ENCODE data around the gene WDR3. TPM values are rescaled to one million over a fixed set of nuclear protein-coding genes. Genes with fewer than 3 reads are reported as not detected.

WDR3 gene
- total and polyA plus RNA-seq, 2 experiments from 2014 or later: 20.5 to 28.7 TPM

GRCh38 chr1:118007391-118007790 lies 77.9 kb downstream of the WDR3 start:
- no peak for TF ChIP-seq EZH2 (IDR thresholded peaks at IDR 0.05; ENCODE audit: insufficient read depth, poor library complexity, severe bottlenecking)
- no peak for TF ChIP-seq EZH2phosphoT487 (IDR thresholded peaks at IDR 0.05; ENCODE audit: insufficient read depth, low read depth)
- in situ Hi-C loops (cut with MboI): no loop called here

DNA sequence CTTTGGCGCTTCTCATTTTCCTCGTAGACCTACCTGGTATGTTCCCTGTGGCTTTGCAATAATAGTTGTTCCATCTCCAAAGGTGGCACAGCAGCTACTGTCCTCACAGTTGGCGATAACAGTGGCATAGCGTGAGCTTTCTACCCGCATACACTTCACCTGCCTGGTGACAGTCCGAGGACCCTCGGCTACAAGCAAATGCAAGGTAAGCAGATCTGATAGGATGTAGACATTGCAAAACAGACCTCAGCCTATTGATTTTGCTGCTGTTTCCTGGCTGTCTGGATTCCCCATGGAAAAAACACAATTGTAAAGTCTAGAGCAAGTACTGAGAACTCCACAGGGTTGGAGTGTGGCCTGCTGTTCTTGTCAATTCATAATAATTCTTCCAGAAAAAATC lies 78.5 kb downstream of the WDR3 start:
- in situ Hi-C loops (cut with MboI): no loop called here
- Histone ChIP-seq H3K9me3 (ENCODE audit: low read depth) (no peaks in the 10 kb centered on the region), H3F3A (ENCODE audit: insufficient read depth) (no peaks in the 10 kb centered on the region), H3K27ac (no peak overlapping the region), H3K4me1 (ENCODE audit: insufficient read depth) (no peaks in the 10 kb centered on the region), H3K4me3 (no peak overlapping the region), H3K27me3 (replicated peaks; ENCODE audit: insufficient read depth) (no peaks in the 10 kb centered on the region), H3K79me2 (ENCODE audit: insufficient read depth) (no peaks in the 10 kb centered on the region), H3K4me2 (ENCODE audit: unreplicated experiment) (no peak overlapping the region), H4K20me1 (ENCODE audit: insufficient read depth) (no peaks in the 10 kb centered on the region), H3K36me3 (ENCODE audit: low read depth) (no peaks in the 10 kb centered on the region), H3K9me2 (ENCODE audit: insufficient read depth) (no peaks in the 10 kb centered on the region), H3K9ac (no peak overlapping the region), H2AFZ (no peak overlapping the region)
- TF ChIP-seq EZH2 (IDR thresholded peaks at IDR 0.05; ENCODE audit: insufficient read depth, poor library complexity, severe bottlenecking) (no peak), EZH2phosphoT487 (IDR thresholded peaks at IDR 0.05; ENCODE audit: insufficient read depth, low read depth) (no peak)
- no peak for DNase-seq
- WGBS, 2 experiments (ENCODE audit: low coverage in 1 of 2, low lambda C conversion rate in 2 of 2, missing lambda C conversion rate in 2 of 2): 73 to 80% methylated on average over 7 of the region's 7 CpGs

More at GRCh38 chr1:118007391-118007790, 77.9 kb downstream of the WDR3 start:
- DNase-seq: no peak
- H3K79me2 ChIP-seq (ENCODE audit: insufficient read depth): no peaks in the 10 kb centered on the region
- H3K4me1 ChIP-seq (ENCODE audit: insufficient read depth): no peaks in the 10 kb centered on the region
- no peaks in the 10 kb centered on the region for H3K36me3 ChIP-seq (ENCODE audit: low read depth)
- no peak overlapping the region for H3K9ac ChIP-seq
- H3K27me3 ChIP-seq (replicated peaks; ENCODE audit: insufficient read depth): no peaks in the 10 kb centered on the region
- no peak overlapping the region for H3K4me3 ChIP-seq
- H4K20me1 ChIP-seq (ENCODE audit: insufficient read depth): no peaks in the 10 kb centered on the region
- WGBS, 2 experiments (ENCODE audit: low coverage in 1 of 2, low lambda C conversion rate in 2 of 2, missing lambda C conversion rate in 2 of 2): 76 to 86% methylated on average over 2 of the region's 2 CpGs
- H3K9me2 ChIP-seq (ENCODE audit: insufficient read depth): no peaks in the 10 kb centered on the region
- no peak overlapping the region for H2AFZ ChIP-seq
- no peaks in the 10 kb centered on the region for H3K9me3 ChIP-seq (ENCODE audit: low read depth)
- H3F3A ChIP-seq (ENCODE audit: insufficient read depth): no peaks in the 10 kb centered on the region
- H3K4me2 ChIP-seq (ENCODE audit: unreplicated experiment): no peak overlapping the region
- H3K27ac ChIP-seq: no peak overlapping the region

- H3K79me2 ChIP-seq (ENCODE audit: insufficient read depth): no peaks in the 10 kb centered on the region
- H3K27me3 ChIP-seq (replicated peaks; ENCODE audit: insufficient read depth): no peaks in the 10 kb centered on the region
- no peaks in the 10 kb centered on the region for H4K20me1 ChIP-seq (ENCODE audit: insufficient read depth)
- 69 to 75% methylated on average over 6 of the region's 6 CpGs for WGBS, 2 experiments (ENCODE audit: low coverage in 1 of 2, low lambda C conversion rate in 2 of 2, missing lambda C conversion rate in 2 of 2)
- in situ Hi-C loops (cut with MboI): no loop called here
- no peak overlapping the region for H3K27ac ChIP-seq
- H3K9me2 ChIP-seq (ENCODE audit: insufficient read depth): no peaks in the 10 kb centered on the region
- no peak overlapping the region for H2AFZ ChIP-seq
- H3K4me3 ChIP-seq: no peak overlapping the region
- H3F3A ChIP-seq (ENCODE audit: insufficient read depth): no peaks in the 10 kb centered on the region
- no peak for DNase-seq
- no peak overlapping the region for H3K9ac ChIP-seq
- no peaks in the 10 kb centered on the region for H3K9me3 ChIP-seq (ENCODE audit: low read depth)
- H3K4me1 ChIP-seq (ENCODE audit: insufficient read depth): no peaks in the 10 kb centered on the region
- TF ChIP-seq EZH2 (IDR thresholded peaks at IDR 0.05; ENCODE audit: insufficient read depth, poor library complexity, severe bottlenecking) (no peak), EZH2phosphoT487 (IDR thresholded peaks at IDR 0.05; ENCODE audit: insufficient read depth, low read depth) (no peak)
- no peaks in the 10 kb centered on the region for H3K36me3 ChIP-seq (ENCODE audit: low read depth)
- H3K4me2 ChIP-seq (ENCODE audit: unreplicated experiment): no peak overlapping the region
These were observed 83.1 kb downstream of the WDR3 start for GRCh38 chr1:118012515-118013124.

DNA sequence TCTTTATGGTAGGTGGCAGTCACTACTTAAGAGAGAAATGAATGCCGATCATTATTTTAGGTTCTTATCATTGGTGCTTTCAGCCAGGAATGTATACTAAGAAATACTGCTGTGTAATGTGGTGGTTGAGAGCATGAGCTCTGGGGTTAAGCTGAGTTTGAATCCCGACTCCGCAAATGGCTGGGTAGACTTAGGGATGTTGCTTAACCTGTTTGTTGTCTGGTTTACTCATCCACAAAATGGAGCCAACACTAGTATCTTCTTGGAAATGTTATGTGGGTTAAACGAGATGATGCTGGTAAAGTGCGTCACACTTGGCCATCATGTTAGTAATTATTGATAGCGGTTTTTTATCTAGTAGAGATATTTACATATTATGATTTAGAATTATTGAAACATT lies 83.8 kb downstream of the WDR3 start:
- H2AFZ ChIP-seq: no peak overlapping the region
- no peaks in the 10 kb centered on the region for H3F3A ChIP-seq (ENCODE audit: insufficient read depth)
- H3K27me3 ChIP-seq (replicated peaks; ENCODE audit: insufficient read depth): no peaks in the 10 kb centered on the region
- no peak for DNase-seq
- H4K20me1 ChIP-seq (ENCODE audit: insufficient read depth): no peaks in the 10 kb centered on the region
- no peaks in the 10 kb centered on the region for H3K9me3 ChIP-seq (ENCODE audit: low read depth)
- H3K9me2 ChIP-seq (ENCODE audit: insufficient read depth): no peaks in the 10 kb centered on the region
- H3K27ac ChIP-seq: no peak overlapping the region
- in situ Hi-C loops (cut with MboI): no loop called here
- TF ChIP-seq EZH2phosphoT487 (IDR thresholded peaks at IDR 0.05; ENCODE audit: insufficient read depth, low read depth): no peak
- no peaks in the 10 kb centered on the region for H3K4me1 ChIP-seq (ENCODE audit: insufficient read depth)
- H3K36me3 ChIP-seq (ENCODE audit: low read depth): no peaks in the 10 kb centered on the region
- no peaks in the 10 kb centered on the region for H3K79me2 ChIP-seq (ENCODE audit: insufficient read depth)
- H3K4me2 ChIP-seq (ENCODE audit: unreplicated experiment): no peak overlapping the region
- WGBS, 2 experiments (ENCODE audit: low coverage in 1 of 2, low lambda C conversion rate in 2 of 2, missing lambda C conversion rate in 2 of 2): 72% methylated on average over 6 of the region's 6 CpGs
- no peak overlapping the region for H3K9ac ChIP-seq
- H3K4me3 ChIP-seq: no peak overlapping the region

DNA sequence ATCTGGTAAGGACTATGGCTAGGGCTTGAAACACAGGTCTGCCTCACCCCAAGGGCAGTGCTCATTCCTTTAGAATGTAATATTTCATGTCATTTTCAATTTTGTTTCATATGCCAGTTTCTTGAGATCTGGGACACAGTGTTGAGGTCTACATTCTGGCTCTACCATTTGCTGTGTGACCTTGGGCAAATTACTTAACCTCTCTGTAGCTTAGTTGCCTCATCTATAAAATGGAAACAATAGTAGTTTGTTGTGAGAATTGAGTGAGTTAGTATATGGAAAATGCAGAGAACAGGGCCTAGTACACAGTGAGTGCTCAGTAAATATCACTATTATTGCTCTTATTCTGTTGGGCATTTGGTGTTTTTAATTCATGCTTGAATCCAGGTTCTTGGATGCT lies 84.4 kb downstream of the WDR3 start:
- no peaks in the 10 kb centered on the region for H3K9me3 ChIP-seq (ENCODE audit: low read depth)
- in situ Hi-C loops (cut with MboI): no loop called here
- TF ChIP-seq EZH2 (IDR thresholded peaks at IDR 0.05; ENCODE audit: insufficient read depth, poor library complexity, severe bottlenecking): no peak
- TF ChIP-seq EZH2phosphoT487 (IDR thresholded peaks at IDR 0.05; ENCODE audit: insufficient read depth, low read depth): no peak

More for the DNA sequence above, 84.4 kb downstream of the WDR3 start:
- no peaks in the 10 kb centered on the region for H3K9me2 ChIP-seq (ENCODE audit: insufficient read depth)
- no peaks in the 10 kb centered on the region for H3F3A ChIP-seq (ENCODE audit: insufficient read depth)
- no peaks in the 10 kb centered on the region for H3K79me2 ChIP-seq (ENCODE audit: insufficient read depth)
- no peaks in the 10 kb centered on the region for H3K27me3 ChIP-seq (replicated peaks; ENCODE audit: insufficient read depth)
- H3K9ac ChIP-seq: no peak overlapping the region
- DNase-seq: no peak
- H3K4me1 ChIP-seq (ENCODE audit: insufficient read depth): no peaks in the 10 kb centered on the region
- no peak overlapping the region for H3K4me2 ChIP-seq (ENCODE audit: unreplicated experiment)
- no peak overlapping the region for H3K27ac ChIP-seq
- no peak overlapping the region for H3K4me3 ChIP-seq
- no peaks in the 10 kb centered on the region for H4K20me1 ChIP-seq (ENCODE audit: insufficient read depth)
- H2AFZ ChIP-seq: no peak overlapping the region
- no peaks in the 10 kb centered on the region for H3K36me3 ChIP-seq (ENCODE audit: low read depth)

Other genes starting within 250 kb of the WDR3 start
- gene GDAP2, start 118 bp upstream of the WDR3 start, total RNA-seq (2014; rRNA removed; shearing (Covaris generic)): 17.9 and 22.6 TPM in 2 replicates
- gene GDAP2, start 118 bp upstream of the WDR3 start, polyA plus RNA-seq (2016; fragmentation: Nextera tagmentation; extraction: Ambion mirVana): 19.1 and 19.6 TPM in 2 replicates